Activated naive CD8-positive, alpha-beta T cell treated with anti-CD3 and anti-CD28 coated beads, Interleukin-2, amount 50 U/mL, for 24 hours (primary cell): ENCODE results near the gene KCTD10.
A peak's percentile ranks its signal among the peaks of the same experiment; 100 is the strongest.

ENCODE experiments used
- ATAC-seq: fragments of 150-1000 bp; cut with Tn5 transposase; one replicate; pipeline ENCODE4 v1.10.0; 2021
- DNase-seq: peaks from one replicate; pipeline ENCODE4 v3.0.0; 2021
- H3K27ac Mint-ChIP-seq: one replicate; pipeline ENCODE4 v1.8.0; 2021; ENCODE audit warnings: mild to moderate bottlenecking, mixed read lengths
- H3K27me3 Mint-ChIP-seq: one replicate; pipeline ENCODE4 v1.8.0; 2021; ENCODE audit warnings: mixed read lengths
- H3K36me3 Mint-ChIP-seq: one replicate; pipeline ENCODE4 v1.8.0; 2021; ENCODE audit warnings: low read depth, mixed read lengths
- H3K4me1 Mint-ChIP-seq: one replicate; pipeline ENCODE4 v1.8.0; 2021; ENCODE audit warnings: mixed read lengths
- H3K4me3 Mint-ChIP-seq: one replicate; pipeline ENCODE4 v1.8.0; 2021; ENCODE audit warnings: mild to moderate bottlenecking, moderate library complexity, mixed read lengths
- H3K9me3 Mint-ChIP-seq: one replicate; pipeline ENCODE4 v1.8.0; 2021; ENCODE audit warnings: mixed read lengths

The KCTD10 gene

GRCh38 chr12:109477185-109477962 is at the start of gene KCTD10, which contains the start of gene UBE3B:
Gene KCTD10, minus strand, starts transcription at chr12:109477300. Its CDS starts 38 bp downstream, at chr12:109477262.
Gene UBE3B, plus strand, starts transcription at chr12:109477634. Its CDS starts 5,918 bp downstream, at chr12:109483552.
- H3K36me3 Mint-ChIP-seq, result no peaks in the 10 kb centered on the region

GRCh38 chr12:109525279-109525585 is 48.1 kb upstream of the KCTD10 start:
- Mint-ChIP-seq H3K27ac (no peak overlapping the region), H3K27me3 (no peaks in the 10 kb centered on the region), H3K9me3 (no peaks in the 10 kb centered on the region), H3K36me3 (peaks cover 8% of the 10 kb centered on the region), H3K4me3 (no peak overlapping the region), H3K4me1 (no peaks in the 10 kb centered on the region)
- DNase-seq (no peak), ATAC-seq (no peak)

More at GRCh38 chr12:109477185-109477962, at the start of gene KCTD10, which contains the start of gene UBE3B:
- H3K4me1 Mint-ChIP-seq, result peaks cover 29% of the 10 kb centered on the region
- ATAC-seq (peak; percentile 97), DNase-seq (peak; percentile 89)
- H3K4me3 Mint-ChIP-seq, result peak within 1 kb of the TSS; percentile 97
- no peaks in the 10 kb centered on the region for H3K27me3 Mint-ChIP-seq
- no peaks in the 10 kb centered on the region for H3K9me3 Mint-ChIP-seq
- H3K27ac Mint-ChIP-seq, result peak within 1 kb of the TSS; percentile 96

GRCh38 chr12:109524466-109525278 is 47.6 kb upstream of the KCTD10 start:
- DNase-seq (no peak), ATAC-seq (no peak)
- Mint-ChIP-seq H3K27me3 (no peaks in the 10 kb centered on the region), H3K9me3 (no peaks in the 10 kb centered on the region), H3K4me3 (no peak overlapping the region), H3K27ac (no peak overlapping the region), H3K36me3 (peaks cover 8% of the 10 kb centered on the region), H3K4me1 (no peaks in the 10 kb centered on the region)

GRCh38 chr12:109523504-109523903 is 46.4 kb upstream of the KCTD10 start:
- H3K4me1 Mint-ChIP-seq, result no peaks in the 10 kb centered on the region
- H3K27me3 Mint-ChIP-seq, result no peaks in the 10 kb centered on the region
- H3K4me3 Mint-ChIP-seq, result no peak overlapping the region
- no peak overlapping the region for H3K27ac Mint-ChIP-seq
- peaks cover 17% of the 10 kb centered on the region for H3K36me3 Mint-ChIP-seq
- no peak for ATAC-seq
- no peak for DNase-seq
- no peaks in the 10 kb centered on the region for H3K9me3 Mint-ChIP-seq

- Mint-ChIP-seq H3K27ac (no peak overlapping the region), H3K36me3 (peaks cover 20% of the 10 kb centered on the region)
- no peak for DNase-seq
These were observed 46.0 kb upstream of the KCTD10 start for GRCh38 chr12:109523071-109523470.

GRCh38 chr12:109521831-109522230 is 44.7 kb upstream of the KCTD10 start:
- ATAC-seq, result no peak
- no peak overlapping the region for H3K27ac Mint-ChIP-seq

More at GRCh38 chr12:109523071-109523470, 46.0 kb upstream of the KCTD10 start:
- no peak for ATAC-seq
- no peaks in the 10 kb centered on the region for H3K27me3 Mint-ChIP-seq
- H3K4me1 Mint-ChIP-seq, result no peaks in the 10 kb centered on the region
- H3K9me3 Mint-ChIP-seq, result no peaks in the 10 kb centered on the region
- H3K4me3 Mint-ChIP-seq, result no peak overlapping the region

GRCh38 chr12:109519787-109520186 is 42.7 kb upstream of the KCTD10 start:
- H3K36me3 Mint-ChIP-seq, result peaks cover 29% of the 10 kb centered on the region
- ATAC-seq (no peak), DNase-seq (no peak)
- H3K27ac Mint-ChIP-seq, result no peak overlapping the region
- no peaks in the 10 kb centered on the region for H3K27me3 Mint-ChIP-seq
- H3K4me1 Mint-ChIP-seq, result no peaks in the 10 kb centered on the region
- no peaks in the 10 kb centered on the region for H3K9me3 Mint-ChIP-seq
- H3K4me3 Mint-ChIP-seq, result no peak overlapping the region

More at GRCh38 chr12:109521831-109522230, 44.7 kb upstream of the KCTD10 start:
- no peaks in the 10 kb centered on the region for H3K4me1 Mint-ChIP-seq
- H3K27me3 Mint-ChIP-seq, result no peaks in the 10 kb centered on the region
- no peak overlapping the region for H3K4me3 Mint-ChIP-seq
- no peaks in the 10 kb centered on the region for H3K9me3 Mint-ChIP-seq
- H3K36me3 Mint-ChIP-seq, result peaks cover 29% of the 10 kb centered on the region
- no peak for DNase-seq

GRCh38 chr12:109518820-109519665 is 41.9 kb upstream of the KCTD10 start:
- no peak for ATAC-seq
- Mint-ChIP-seq H3K27me3 (no peaks in the 10 kb centered on the region), H3K36me3 (peaks cover 33% of the 10 kb centered on the region), H3K27ac (peak overlapping the region; percentile 42), H3K9me3 (no peaks in the 10 kb centered on the region), H3K4me1 (no peaks in the 10 kb centered on the region), H3K4me3 (no peak overlapping the region)
- peak; percentile 60 for DNase-seq

GRCh38 chr12:109517619-109518018 is 40.5 kb upstream of the KCTD10 start:
- no peak for ATAC-seq
- H3K27me3 Mint-ChIP-seq, result no peaks in the 10 kb centered on the region
- no peaks in the 10 kb centered on the region for H3K4me1 Mint-ChIP-seq
- H3K9me3 Mint-ChIP-seq, result no peaks in the 10 kb centered on the region
- peaks cover 35% of the 10 kb centered on the region for H3K36me3 Mint-ChIP-seq
- no peak for DNase-seq
- no peak overlapping the region for H3K27ac Mint-ChIP-seq
- no peak overlapping the region for H3K4me3 Mint-ChIP-seq

GRCh38 chr12:109513977-109514376 is 36.9 kb upstream of the KCTD10 start:
- ATAC-seq (no peak), DNase-seq (no peak)
- H3K4me3 Mint-ChIP-seq, result no peak overlapping the region
- H3K36me3 Mint-ChIP-seq, result peaks cover 33% of the 10 kb centered on the region
- H3K4me1 Mint-ChIP-seq, result no peaks in the 10 kb centered on the region
- H3K9me3 Mint-ChIP-seq, result no peaks in the 10 kb centered on the region
- no peak overlapping the region for H3K27ac Mint-ChIP-seq
- no peaks in the 10 kb centered on the region for H3K27me3 Mint-ChIP-seq

GRCh38 chr12:109513051-109513450 is 36.0 kb upstream of the KCTD10 start:
- no peaks in the 10 kb centered on the region for H3K4me1 Mint-ChIP-seq
- H3K27ac Mint-ChIP-seq, result no peak overlapping the region
- H3K4me3 Mint-ChIP-seq, result no peak overlapping the region
- no peak for ATAC-seq
- H3K36me3 Mint-ChIP-seq, result peaks cover 28% of the 10 kb centered on the region
- H3K27me3 Mint-ChIP-seq, result no peaks in the 10 kb centered on the region
- no peak for DNase-seq
- no peaks in the 10 kb centered on the region for H3K9me3 Mint-ChIP-seq

GRCh38 chr12:109512608-109513007 is 35.5 kb upstream of the KCTD10 start:
- Mint-ChIP-seq H3K9me3 (no peaks in the 10 kb centered on the region), H3K4me1 (no peaks in the 10 kb centered on the region), H3K27ac (no peak overlapping the region), H3K36me3 (peaks cover 24% of the 10 kb centered on the region), H3K4me3 (no peak overlapping the region), H3K27me3 (no peaks in the 10 kb centered on the region)
- ATAC-seq (no peak), DNase-seq (no peak)

- ATAC-seq (no peak), DNase-seq (no peak)
- no peak overlapping the region for H3K27ac Mint-ChIP-seq
- no peaks in the 10 kb centered on the region for H3K4me1 Mint-ChIP-seq
- peaks cover 14% of the 10 kb centered on the region for H3K36me3 Mint-ChIP-seq
- H3K9me3 Mint-ChIP-seq, result no peaks in the 10 kb centered on the region
- H3K27me3 Mint-ChIP-seq, result no peaks in the 10 kb centered on the region
- no peak overlapping the region for H3K4me3 Mint-ChIP-seq
These were observed 33.1 kb upstream of the KCTD10 start for GRCh38 chr12:109510196-109510595.

GRCh38 chr12:109504068-109504467 is 27.0 kb upstream of the KCTD10 start:
- peaks cover 24% of the 10 kb centered on the region for H3K36me3 Mint-ChIP-seq
- H3K9me3 Mint-ChIP-seq, result no peaks in the 10 kb centered on the region
- H3K27me3 Mint-ChIP-seq, result no peaks in the 10 kb centered on the region
- DNase-seq (no peak), ATAC-seq (no peak)
- no peak overlapping the region for H3K27ac Mint-ChIP-seq
- H3K4me3 Mint-ChIP-seq, result no peak overlapping the region
- H3K4me1 Mint-ChIP-seq, result no peaks in the 10 kb centered on the region
